Thyroid gland (tissue), 4 donors: ENCODE data around the gene DNAH11.

Experiments used
- POLR2A ChIP-seq, 2 donors: fragments of 450-650 bp; IDR thresholded peaks; one replicate each; pipeline ENCODE4 v1.6.1; 2017; ENCODE audit warnings: antibody characterized with exemption in 2 of 2, mild to moderate bottlenecking in 2 of 2, moderate library complexity in 1 of 2
- TF ChIP-seq, protein P1 (sequence below), 6 experiments: fragments of 200-600 bp in 3 of 6; fragments of 450-650 bp in 3 of 6; sonication (generic) in 3 of 6; IDR thresholded peaks; one replicate each; pipeline ENCODE4 v1.5.1; 2016 to 2019; ENCODE audit warnings: antibody characterized with exemption in 6 of 6, mild to moderate bottlenecking in 2 of 6, inconsistent platforms in 1 of 6, moderate library complexity in 1 of 6

DNA sequence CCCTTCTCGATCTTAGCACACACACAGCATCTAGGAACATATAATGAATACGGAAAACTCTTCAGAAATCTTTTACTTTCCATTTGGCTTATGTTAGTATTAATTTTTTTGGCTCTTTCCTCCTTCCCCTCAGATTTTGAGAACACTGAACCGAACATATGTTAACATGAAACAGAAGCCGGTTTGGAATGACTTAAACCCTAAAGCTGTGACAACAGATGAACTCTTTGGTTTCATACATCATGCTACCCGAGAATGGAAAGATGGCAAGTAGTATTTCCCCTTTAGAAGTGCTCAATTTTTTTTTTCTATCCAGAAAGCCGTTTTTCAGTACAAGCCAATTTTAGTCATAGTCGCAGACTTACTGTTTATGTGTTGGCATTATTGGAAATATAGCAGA lies 164.7 kb downstream of the DNAH11 start:
- TF ChIP-seq, protein P1, sequence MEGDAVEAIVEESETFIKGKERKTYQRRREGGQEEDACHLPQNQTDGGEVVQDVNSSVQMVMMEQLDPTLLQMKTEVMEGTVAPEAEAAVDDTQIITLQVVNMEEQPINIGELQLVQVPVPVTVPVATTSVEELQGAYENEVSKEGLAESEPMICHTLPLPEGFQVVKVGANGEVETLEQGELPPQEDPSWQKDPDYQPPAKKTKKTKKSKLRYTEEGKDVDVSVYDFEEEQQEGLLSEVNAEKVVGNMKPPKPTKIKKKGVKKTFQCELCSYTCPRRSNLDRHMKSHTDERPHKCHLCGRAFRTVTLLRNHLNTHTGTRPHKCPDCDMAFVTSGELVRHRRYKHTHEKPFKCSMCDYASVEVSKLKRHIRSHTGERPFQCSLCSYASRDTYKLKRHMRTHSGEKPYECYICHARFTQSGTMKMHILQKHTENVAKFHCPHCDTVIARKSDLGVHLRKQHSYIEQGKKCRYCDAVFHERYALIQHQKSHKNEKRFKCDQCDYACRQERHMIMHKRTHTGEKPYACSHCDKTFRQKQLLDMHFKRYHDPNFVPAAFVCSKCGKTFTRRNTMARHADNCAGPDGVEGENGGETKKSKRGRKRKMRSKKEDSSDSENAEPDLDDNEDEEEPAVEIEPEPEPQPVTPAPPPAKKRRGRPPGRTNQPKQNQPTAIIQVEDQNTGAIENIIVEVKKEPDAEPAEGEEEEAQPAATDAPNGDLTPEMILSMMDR (IDR thresholded peaks at IDR 0.05): no peak
- no peak for TF ChIP-seq POLR2A (IDR thresholded peaks at IDR 0.05)
